ENCODE data around the gene CMIP. TPM values are rescaled to one million over a fixed set of nuclear protein-coding genes. Genes with fewer than 3 reads are reported as not detected.

CMIP gene
- total RNA-seq, 1 experiment from 2014 or later = 63.7 TPM

GRCh38 chr16:81583893-81584631 is 139.5 kb downstream of the CMIP start:
- DNase-seq (ENCODE audit: low spot score) (no peak), ATAC-seq (no peak)
- CTCF ChIA-PET = interaction anchor here (0.5 to 1.2 kb wide), 2 partner anchors 113 to 314 kb away, joined by 3 read pairs; no protein-coding TSS in a partner anchor
- no peak for TF ChIP-seq ETV6 (CRISPR knock-in tag; IDR thresholded peaks at IDR 0.05)
- no peak for TF ChIP-seq CBFB (CRISPR knock-in tag; IDR thresholded peaks at IDR 0.05; ENCODE audit: low read depth)
- no peak for TF ChIP-seq FOXK1 (CRISPR knock-in tag; IDR thresholded peaks at IDR 0.05)
- no peak for TF ChIP-seq ZSCAN18 (CRISPR knock-in tag; IDR thresholded peaks at IDR 0.05)
- TF ChIP-seq SP1 (CRISPR knock-in tag; conservative IDR thresholded peaks at IDR 0.05) = no peak
- TF ChIP-seq MYBL2 (CRISPR knock-in tag; IDR thresholded peaks at IDR 0.05) = no peak
- no peak for TF ChIP-seq RELA (CRISPR knock-in tag; IDR thresholded peaks at IDR 0.05; ENCODE audit: borderline replicate concordance)
- TF ChIP-seq ARID4B (CRISPR knock-in tag; IDR thresholded peaks at IDR 0.05; ENCODE audit: borderline replicate concordance) = no peak
- no peak for TF ChIP-seq ZBTB21 (CRISPR knock-in tag; IDR thresholded peaks at IDR 0.05; ENCODE audit: borderline replicate concordance)
- TF ChIP-seq ZNF219 (CRISPR knock-in tag; IDR thresholded peaks at IDR 0.05; ENCODE audit: borderline replicate concordance) = no peak
- no peak for TF ChIP-seq GRHL2 (CRISPR knock-in tag; IDR thresholded peaks at IDR 0.05; ENCODE audit: insufficient replicate concordance, severe bottlenecking)
- TF ChIP-seq JAZF1 (CRISPR knock-in tag; IDR thresholded peaks at IDR 0.05) = no peak
- no peak for TF ChIP-seq HMGXB4 (CRISPR knock-in tag; IDR thresholded peaks at IDR 0.05)
- no peak for TF ChIP-seq IRF2 (CRISPR knock-in tag; IDR thresholded peaks at IDR 0.05; ENCODE audit: borderline replicate concordance, low read depth)
- no peak for TF ChIP-seq IRF1 (CRISPR knock-in tag; IDR thresholded peaks at IDR 0.05)
- TF ChIP-seq USF2 (CRISPR knock-in tag; IDR thresholded peaks at IDR 0.05) = no peak
- TF ChIP-seq E2F4 (CRISPR knock-in tag; IDR thresholded peaks at IDR 0.05; ENCODE audit: borderline replicate concordance, low read depth) = no peak
- no peak for TF ChIP-seq NFYB (CRISPR knock-in tag; conservative IDR thresholded peaks at IDR 0.05; ENCODE audit: low read depth)
- no peak for TF ChIP-seq ERG (CRISPR knock-in tag; IDR thresholded peaks at IDR 0.05)
- peaks cover 27% of the 10 kb centered on the region for H3K4me1 Mint-ChIP-seq
- peak overlapping the region; percentile 61 for H3K27ac Mint-ChIP-seq
- no peaks in the 10 kb centered on the region for H3K36me3 Mint-ChIP-seq
- H3K4me3 Mint-ChIP-seq = no peak overlapping the region
- no peaks in the 10 kb centered on the region for H3K9me3 Mint-ChIP-seq
- POLR2A ChIA-PET = no interaction called here
- no peaks in the 10 kb centered on the region for H3K27me3 Mint-ChIP-seq (ENCODE audit: low read depth)

All from WTC11 (cell line).